GM19043 (cell line): ENCODE results near the gene ITPR1.

ENCODE experiments used
- ATAC-seq: cut with Tn5 transposase; IDR thresholded peaks from one replicate; pipeline ENCODE4 v1.9.1; 2021; ENCODE audit warnings: low read depth; ENCODE audit not compliant: unreplicated experiment

ITPR1 gene

GRCh38 chr3:4629095-4630007 lies 136.2 kb downstream of the ITPR1 start:
- ATAC-seq = no peak

GRCh38 chr3:4633078-4634004 lies 140.2 kb downstream of the ITPR1 start:
- peak; percentile 79 for ATAC-seq

GRCh38 chr3:4634894-4635293 lies 141.7 kb downstream of the ITPR1 start:
- no peak for ATAC-seq

GRCh38 chr3:4637265-4637664 lies 144.1 kb downstream of the ITPR1 start:
- no peak for ATAC-seq

GRCh38 chr3:4641863-4642563 lies 148.9 kb downstream of the ITPR1 start:
- ATAC-seq = no peak

GRCh38 chr3:4642611-4643010 lies 149.5 kb downstream of the ITPR1 start:
- no peak for ATAC-seq

GRCh38 chr3:4643904-4644547 lies 150.9 kb downstream of the ITPR1 start:
- no peak for ATAC-seq

GRCh38 chr3:4644951-4645350 lies 151.8 kb downstream of the ITPR1 start:
- ATAC-seq = no peak

- ATAC-seq = no peak
These were observed 152.3 kb downstream of the ITPR1 start for GRCh38 chr3:4645468-4645867.

GRCh38 chr3:4647411-4647810 lies 154.3 kb downstream of the ITPR1 start:
- ATAC-seq = no peak

- no peak for ATAC-seq
These were observed 162.2 kb downstream of the ITPR1 start for GRCh38 chr3:4655145-4656045.

GRCh38 chr3:4656059-4656458 lies 162.9 kb downstream of the ITPR1 start:
- ATAC-seq = no peak

- no peak for ATAC-seq
These were observed 163.6 kb downstream of the ITPR1 start for GRCh38 chr3:4656626-4657328.

- no peak for ATAC-seq
These were observed 167.8 kb downstream of the ITPR1 start for GRCh38 chr3:4660936-4661335.

- ATAC-seq = no peak
These were observed 171.3 kb downstream of the ITPR1 start for GRCh38 chr3:4664412-4664811.

- ATAC-seq = no peak
These were observed 172.0 kb downstream of the ITPR1 start for GRCh38 chr3:4665197-4665596.

- no peak for ATAC-seq
These were observed 172.9 kb downstream of the ITPR1 start for GRCh38 chr3:4666071-4666470.

GRCh38 chr3:4670352-4670751 lies 177.2 kb downstream of the ITPR1 start:
- no peak for ATAC-seq
